ENCODE data around the gene AOPEP. TPM values are rescaled to one million over a fixed set of nuclear protein-coding genes. Genes with fewer than 3 reads are reported as not detected.

AOPEP gene
- total and polyA plus RNA-seq, 2 of the 13 experiments (the other 11 are each of a cell fraction or from before 2014, with no cell fraction given), result 22.2 to 41.6 TPM

DNA sequence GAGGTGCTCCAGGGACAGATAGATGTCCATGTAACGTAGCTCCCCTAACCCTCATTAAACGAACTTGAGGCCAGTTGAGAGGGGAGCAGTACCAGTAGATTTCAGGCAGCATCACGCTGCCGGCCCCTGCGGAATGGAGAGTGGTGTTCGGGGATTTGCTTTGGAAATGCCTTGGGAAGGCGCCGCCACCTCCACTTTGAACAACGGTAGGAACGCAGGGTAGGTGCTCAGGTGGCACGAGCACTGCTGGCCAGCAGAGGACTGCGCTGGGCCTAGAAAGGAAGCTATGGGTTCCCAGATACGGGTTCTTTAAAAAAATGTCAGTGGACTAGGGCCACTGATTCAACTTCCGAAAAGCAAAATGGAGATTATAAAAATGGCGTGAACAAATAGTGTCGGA is 319.3 kb downstream of the AOPEP start:
- no peaks in the 10 kb centered on the region for H3K27me3 ChIP-seq (ENCODE audit: control insufficient read depth in 1 of 2, insufficient read depth in 2 of 2, low read length in 2 of 2)
- BruUV-seq (replicated peaks), result no TSS peak
- TF ChIP-seq, protein P1, sequence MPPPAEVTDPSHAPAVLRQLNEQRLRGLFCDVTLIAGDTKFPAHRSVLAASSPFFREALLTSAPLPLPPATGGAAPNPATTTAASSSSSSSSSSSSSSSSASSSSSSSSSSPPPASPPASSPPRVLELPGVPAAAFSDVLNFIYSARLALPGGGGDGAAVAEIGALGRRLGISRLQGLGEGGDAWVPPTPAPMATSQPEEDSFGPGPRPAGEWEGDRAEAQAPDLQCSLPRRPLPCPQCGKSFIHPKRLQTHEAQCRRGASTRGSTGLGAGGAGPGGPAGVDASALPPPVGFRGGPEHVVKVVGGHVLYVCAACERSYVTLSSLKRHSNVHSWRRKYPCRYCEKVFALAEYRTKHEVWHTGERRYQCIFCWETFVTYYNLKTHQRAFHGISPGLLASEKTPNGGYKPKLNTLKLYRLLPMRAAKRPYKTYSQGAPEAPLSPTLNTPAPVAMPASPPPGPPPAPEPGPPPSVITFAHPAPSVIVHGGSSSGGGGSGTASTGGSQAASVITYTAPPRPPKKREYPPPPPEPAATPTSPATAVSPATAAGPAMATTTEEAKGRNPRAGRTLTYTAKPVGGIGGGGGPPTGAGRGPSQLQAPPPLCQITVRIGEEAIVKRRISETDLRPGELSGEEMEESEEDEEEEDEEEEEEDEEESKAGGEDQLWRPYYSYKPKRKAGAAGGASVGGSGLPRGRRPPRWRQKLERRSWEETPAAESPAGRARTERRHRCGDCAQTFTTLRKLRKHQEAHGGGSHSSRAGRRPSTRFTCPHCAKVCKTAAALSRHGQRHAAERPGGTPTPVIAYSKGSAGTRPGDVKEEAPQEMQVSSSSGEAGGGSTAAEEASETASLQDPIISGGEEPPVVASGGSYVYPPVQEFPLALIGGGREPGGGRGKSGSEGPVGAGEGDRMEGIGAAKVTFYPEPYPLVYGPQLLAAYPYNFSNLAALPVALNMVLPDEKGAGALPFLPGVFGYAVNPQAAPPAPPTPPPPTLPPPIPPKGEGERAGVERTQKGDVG (CRISPR knock-in tag; IDR thresholded peaks at IDR 0.05; ENCODE audit: borderline replicate concordance), result no peak
- TF ChIP-seq HMG20B (CRISPR knock-in tag; conservative IDR thresholded peaks at IDR 0.05), result no peak
- TF ChIP-seq CREB1 (IDR thresholded peaks at IDR 0.05), result no peak
- TF ChIP-seq CREB1 (CRISPR knock-in tag; IDR thresholded peaks at IDR 0.05), result no peak
- no peak for TF ChIP-seq GABPB1 (CRISPR knock-in tag; IDR thresholded peaks at IDR 0.05)
- TF ChIP-seq, protein P2, sequence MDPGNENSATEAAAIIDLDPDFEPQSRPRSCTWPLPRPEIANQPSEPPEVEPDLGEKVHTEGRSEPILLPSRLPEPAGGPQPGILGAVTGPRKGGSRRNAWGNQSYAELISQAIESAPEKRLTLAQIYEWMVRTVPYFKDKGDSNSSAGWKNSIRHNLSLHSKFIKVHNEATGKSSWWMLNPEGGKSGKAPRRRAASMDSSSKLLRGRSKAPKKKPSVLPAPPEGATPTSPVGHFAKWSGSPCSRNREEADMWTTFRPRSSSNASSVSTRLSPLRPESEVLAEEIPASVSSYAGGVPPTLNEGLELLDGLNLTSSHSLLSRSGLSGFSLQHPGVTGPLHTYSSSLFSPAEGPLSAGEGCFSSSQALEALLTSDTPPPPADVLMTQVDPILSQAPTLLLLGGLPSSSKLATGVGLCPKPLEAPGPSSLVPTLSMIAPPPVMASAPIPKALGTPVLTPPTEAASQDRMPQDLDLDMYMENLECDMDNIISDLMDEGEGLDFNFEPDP (CRISPR knock-in tag; conservative IDR thresholded peaks at IDR 0.05), result no peak
- no peak for TF ChIP-seq JUND (CRISPR knock-in tag; IDR thresholded peaks at IDR 0.05)
- TF ChIP-seq, protein P3, sequence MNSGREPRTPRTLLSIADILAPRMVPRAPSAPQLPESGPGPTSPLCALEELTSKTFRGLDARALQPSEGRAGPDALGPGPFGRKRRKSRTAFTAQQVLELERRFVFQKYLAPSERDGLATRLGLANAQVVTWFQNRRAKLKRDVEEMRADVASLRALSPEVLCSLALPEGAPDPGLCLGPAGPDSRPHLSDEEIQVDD (CRISPR knock-in tag; IDR thresholded peaks at IDR 0.05; ENCODE audit: borderline replicate concordance), result no peak
- no peak for TF ChIP-seq PHF20 (CRISPR knock-in tag; IDR thresholded peaks at IDR 0.05)
- no peak for TF ChIP-seq NFKBIZ (CRISPR knock-in tag; IDR thresholded peaks at IDR 0.05)
- no peak for TF ChIP-seq ZNF382 (CRISPR knock-in tag; IDR thresholded peaks at IDR 0.05; ENCODE audit: borderline replicate concordance)
- TF ChIP-seq TP53 (CRISPR knock-in tag; conservative IDR thresholded peaks at IDR 0.05), result no peak
- TF ChIP-seq GFI1 (CRISPR knock-in tag; IDR thresholded peaks at IDR 0.05; ENCODE audit: borderline replicate concordance), result no peak
- no peak for TF ChIP-seq SOX5 (CRISPR knock-in tag; IDR thresholded peaks at IDR 0.05; ENCODE audit: borderline replicate concordance)
- no peak for TF ChIP-seq ZNF839 (CRISPR knock-in tag; IDR thresholded peaks at IDR 0.05; ENCODE audit: borderline replicate concordance)
- TF ChIP-seq KAT7 (CRISPR knock-in tag; IDR thresholded peaks at IDR 0.05; ENCODE audit: borderline replicate concordance), result no peak
- H3K4me3 ChIP-seq (replicated peaks in 1 of 3; ENCODE audit: insufficient read depth in 1 of 3, low read depth in 2 of 3, low read length in 3 of 3), result no peak overlapping the region
- H3K9me3 ChIP-seq (ENCODE audit: low read length), result no peaks in the 10 kb centered on the region
- H3K4me2 ChIP-seq (ENCODE audit: low read depth, low read length), result no peak overlapping the region
- H3K27ac ChIP-seq (ENCODE audit: extremely low read length, insufficient read depth, low read length), result no peak overlapping the region
- DNase-seq (ENCODE audit: low spot score) (no peak), FAIRE-seq (no peak), ATAC-seq (no peak)
- no peak overlapping the region for H3K9ac ChIP-seq (ENCODE audit: insufficient read depth, low read depth, low read length)
- peaks cover 8 to 31% of the 10 kb centered on the region in 2 experiments; a peak in 4 of 5 replicates for H3K36me3 ChIP-seq (replicated peaks in 1 of 2; ENCODE audit: control insufficient read depth in 1 of 2, insufficient read depth in 2 of 2, low read length in 2 of 2)
- peaks cover 76% of the 10 kb centered on the region for H3K79me2 ChIP-seq (ENCODE audit: insufficient read depth, low read length)
- 88% methylated on average over 16 of the region's 16 CpGs for WGBS (ENCODE audit: low lambda C conversion rate)
- intact Hi-C loops (cut with micrococcal nuclease; ENCODE audit: unreplicated experiment), result loop anchor here (5.0 kb wide), 1 partner anchor 33 kb away; no protein-coding TSS in a partner anchor
- H3K4me1 ChIP-seq (ENCODE audit: insufficient read depth, low read length), result peaks cover 67% of the 10 kb centered on the region
- ChIA-PET CTCF (ENCODE audit: low intra/inter-chr PET ratio, low total read pairs) (no interaction called here), POLR2A (no interaction called here)
- no peak overlapping the region for H2AFZ ChIP-seq (ENCODE audit: low read length)
- H4K20me1 ChIP-seq (ENCODE audit: insufficient read depth, low read length), result peaks cover 63% of the 10 kb centered on the region
- in situ Hi-C loops (cut with HindIII; ENCODE audit: extremely low pct_ligation_motif_present, low pct_unique_long_range_greater_than_20kb), result no loop called here
